ENCODE data around the gene RMDN3. TPM values are rescaled to one million over a fixed set of nuclear protein-coding genes. Genes with fewer than 3 reads are reported as not detected.

RMDN3 gene
- total and polyA plus RNA-seq, 2 of the 13 experiments (the other 11 are each of a cell fraction or from before 2014, with no cell fraction given): 16.8 to 19.5 TPM

DNA sequence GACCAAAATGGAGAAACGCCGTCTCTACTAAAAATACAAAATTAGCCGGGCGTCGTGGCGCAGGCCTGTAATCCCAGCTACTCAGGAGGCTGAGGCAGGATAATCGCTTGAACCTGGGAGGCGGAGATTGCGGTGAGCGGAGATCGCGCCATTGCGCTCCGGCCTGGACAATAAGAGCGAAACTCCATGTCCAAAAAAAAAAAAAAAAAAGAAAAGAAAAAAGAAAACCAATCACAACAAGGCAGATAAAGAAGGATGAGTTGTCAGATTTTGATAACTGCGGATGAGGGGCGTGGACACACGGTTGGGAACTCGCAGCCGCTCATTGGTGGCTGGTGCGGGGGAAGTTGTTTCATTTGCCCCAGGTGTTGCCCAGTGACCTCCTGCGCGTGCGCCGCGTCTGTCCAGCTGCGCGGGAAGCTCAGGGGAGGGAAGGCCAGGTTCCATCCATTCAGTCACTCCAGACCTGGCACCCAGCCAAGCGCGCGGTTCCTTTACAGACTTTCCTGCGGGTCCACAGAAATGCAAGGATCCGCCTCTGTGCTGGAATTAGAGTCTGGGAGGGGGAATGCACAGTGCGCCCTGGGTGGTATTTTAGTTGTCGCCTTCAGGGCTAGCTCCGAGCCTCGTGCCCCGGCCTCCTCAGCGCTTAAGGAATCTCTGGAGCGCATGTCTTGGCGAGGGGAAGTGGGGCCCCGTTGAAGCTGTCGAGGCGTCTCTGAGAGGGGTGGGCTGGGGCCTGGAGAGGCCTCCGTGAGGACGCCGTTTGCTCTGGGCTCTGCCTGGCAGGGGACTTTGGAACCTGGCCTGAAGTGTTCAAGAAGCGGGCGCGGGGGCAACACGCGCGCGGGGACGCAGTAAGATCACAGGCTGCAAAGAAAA is 8.1 kb upstream of the RMDN3 start (continued):
- TF ChIP-seq, protein P1, sequence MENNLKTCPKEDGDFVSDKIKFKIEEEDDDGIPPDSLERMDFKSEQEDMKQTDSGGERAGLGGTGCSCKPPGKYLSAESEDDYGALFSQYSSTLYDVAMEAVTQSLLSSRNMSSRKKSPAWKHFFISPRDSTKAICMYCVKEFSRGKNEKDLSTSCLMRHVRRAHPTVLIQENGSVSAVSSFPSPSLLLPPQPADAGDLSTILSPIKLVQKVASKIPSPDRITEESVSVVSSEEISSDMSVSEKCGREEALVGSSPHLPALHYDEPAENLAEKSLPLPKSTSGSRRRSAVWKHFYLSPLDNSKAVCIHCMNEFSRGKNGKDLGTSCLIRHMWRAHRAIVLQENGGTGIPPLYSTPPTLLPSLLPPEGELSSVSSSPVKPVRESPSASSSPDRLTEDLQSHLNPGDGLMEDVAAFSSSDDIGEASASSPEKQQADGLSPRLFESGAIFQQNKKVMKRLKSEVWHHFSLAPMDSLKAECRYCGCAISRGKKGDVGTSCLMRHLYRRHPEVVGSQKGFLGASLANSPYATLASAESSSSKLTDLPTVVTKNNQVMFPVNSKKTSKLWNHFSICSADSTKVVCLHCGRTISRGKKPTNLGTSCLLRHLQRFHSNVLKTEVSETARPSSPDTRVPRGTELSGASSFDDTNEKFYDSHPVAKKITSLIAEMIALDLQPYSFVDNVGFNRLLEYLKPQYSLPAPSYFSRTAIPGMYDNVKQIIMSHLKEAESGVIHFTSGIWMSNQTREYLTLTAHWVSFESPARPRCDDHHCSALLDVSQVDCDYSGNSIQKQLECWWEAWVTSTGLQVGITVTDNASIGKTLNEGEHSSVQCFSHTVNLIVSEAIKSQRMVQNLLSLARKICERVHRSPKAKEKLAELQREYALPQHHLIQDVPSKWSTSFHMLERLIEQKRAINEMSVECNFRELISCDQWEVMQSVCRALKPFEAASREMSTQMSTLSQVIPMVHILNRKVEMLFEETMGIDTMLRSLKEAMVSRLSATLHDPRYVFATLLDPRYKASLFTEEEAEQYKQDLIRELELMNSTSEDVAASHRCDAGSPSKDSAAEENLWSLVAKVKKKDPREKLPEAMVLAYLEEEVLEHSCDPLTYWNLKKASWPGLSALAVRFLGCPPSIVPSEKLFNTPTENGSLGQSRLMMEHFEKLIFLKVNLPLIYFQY (CRISPR knock-in tag; IDR thresholded peaks at IDR 0.05; ENCODE audit: borderline replicate concordance): no peak; the same call in 1 of the 2 replicates
- TF ChIP-seq ZNF101 (CRISPR knock-in tag; IDR thresholded peaks at IDR 0.05; ENCODE audit: borderline replicate concordance, low read depth): peak; percentile 34; the same call in 1 of the 2 replicates
- TF ChIP-seq, protein P2, sequence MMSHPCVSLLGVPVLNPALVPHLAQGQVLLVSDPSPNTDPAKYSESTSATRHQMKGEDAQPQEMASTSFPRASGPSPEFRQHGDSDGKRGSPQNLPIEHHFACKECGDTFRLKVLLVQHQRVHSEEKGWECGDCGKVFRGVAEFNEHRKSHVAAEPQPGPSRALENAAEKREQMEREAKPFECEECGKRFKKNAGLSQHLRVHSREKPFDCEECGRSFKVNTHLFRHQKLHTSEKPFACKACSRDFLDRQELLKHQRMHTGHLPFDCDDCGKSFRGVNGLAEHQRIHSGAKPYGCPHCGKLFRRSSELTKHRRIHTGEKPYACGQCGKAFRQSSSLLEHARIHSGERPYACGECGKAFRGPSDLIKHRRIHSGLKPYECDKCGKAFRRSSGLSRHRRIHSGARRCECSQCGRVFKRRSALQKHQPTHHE (CRISPR knock-in tag; IDR thresholded peaks at IDR 0.05; ENCODE audit: borderline replicate concordance): 0 out of 2 replicates have a peak, but pooled peaks have one; percentile 15
- TF ChIP-seq ZNF841 (CRISPR knock-in tag; IDR thresholded peaks at IDR 0.05; ENCODE audit: borderline replicate concordance): no peak
- TF ChIP-seq, protein P3, sequence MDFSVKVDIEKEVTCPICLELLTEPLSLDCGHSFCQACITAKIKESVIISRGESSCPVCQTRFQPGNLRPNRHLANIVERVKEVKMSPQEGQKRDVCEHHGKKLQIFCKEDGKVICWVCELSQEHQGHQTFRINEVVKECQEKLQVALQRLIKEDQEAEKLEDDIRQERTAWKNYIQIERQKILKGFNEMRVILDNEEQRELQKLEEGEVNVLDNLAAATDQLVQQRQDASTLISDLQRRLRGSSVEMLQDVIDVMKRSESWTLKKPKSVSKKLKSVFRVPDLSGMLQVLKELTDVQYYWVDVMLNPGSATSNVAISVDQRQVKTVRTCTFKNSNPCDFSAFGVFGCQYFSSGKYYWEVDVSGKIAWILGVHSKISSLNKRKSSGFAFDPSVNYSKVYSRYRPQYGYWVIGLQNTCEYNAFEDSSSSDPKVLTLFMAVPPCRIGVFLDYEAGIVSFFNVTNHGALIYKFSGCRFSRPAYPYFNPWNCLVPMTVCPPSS (IDR thresholded peaks at IDR 0.05): no peak
- TF ChIP-seq, protein P4, sequence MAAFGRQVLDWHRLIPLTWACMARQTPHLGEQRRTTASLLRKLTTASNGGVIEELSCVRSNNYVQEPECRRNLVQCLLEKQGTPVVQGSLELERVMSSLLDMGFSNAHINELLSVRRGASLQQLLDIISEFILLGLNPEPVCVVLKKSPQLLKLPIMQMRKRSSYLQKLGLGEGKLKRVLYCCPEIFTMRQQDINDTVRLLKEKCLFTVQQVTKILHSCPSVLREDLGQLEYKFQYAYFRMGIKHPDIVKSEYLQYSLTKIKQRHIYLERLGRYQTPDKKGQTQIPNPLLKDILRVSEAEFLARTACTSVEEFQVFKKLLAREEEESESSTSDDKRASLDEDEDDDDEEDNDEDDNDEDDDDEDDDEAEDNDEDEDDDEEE (CRISPR knock-in tag; IDR thresholded peaks at IDR 0.05): no peak
- TF ChIP-seq, protein P5, sequence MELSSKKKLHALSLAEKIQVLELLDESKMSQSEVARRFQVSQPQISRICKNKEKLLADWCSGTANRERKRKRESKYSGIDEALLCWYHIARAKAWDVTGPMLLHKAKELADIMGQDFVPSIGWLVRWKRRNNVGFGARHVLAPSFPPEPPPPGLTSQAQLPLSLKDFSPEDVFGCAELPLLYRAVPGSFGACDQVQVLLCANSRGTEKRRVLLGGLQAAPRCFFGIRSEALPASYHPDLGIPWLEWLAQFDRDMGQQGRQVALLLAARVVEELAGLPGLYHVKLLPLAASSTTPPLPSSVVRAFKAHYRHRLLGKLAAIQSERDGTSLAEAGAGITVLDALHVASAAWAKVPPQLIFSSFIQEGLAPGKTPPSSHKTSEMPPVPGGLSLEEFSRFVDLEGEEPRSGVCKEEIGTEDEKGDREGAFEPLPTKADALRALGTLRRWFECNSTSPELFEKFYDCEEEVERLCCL (CRISPR knock-in tag; IDR thresholded peaks at IDR 0.05; ENCODE audit: borderline replicate concordance): peak; percentile 50; the same call in 1 of the 2 replicates
- TF ChIP-seq, protein P6, sequence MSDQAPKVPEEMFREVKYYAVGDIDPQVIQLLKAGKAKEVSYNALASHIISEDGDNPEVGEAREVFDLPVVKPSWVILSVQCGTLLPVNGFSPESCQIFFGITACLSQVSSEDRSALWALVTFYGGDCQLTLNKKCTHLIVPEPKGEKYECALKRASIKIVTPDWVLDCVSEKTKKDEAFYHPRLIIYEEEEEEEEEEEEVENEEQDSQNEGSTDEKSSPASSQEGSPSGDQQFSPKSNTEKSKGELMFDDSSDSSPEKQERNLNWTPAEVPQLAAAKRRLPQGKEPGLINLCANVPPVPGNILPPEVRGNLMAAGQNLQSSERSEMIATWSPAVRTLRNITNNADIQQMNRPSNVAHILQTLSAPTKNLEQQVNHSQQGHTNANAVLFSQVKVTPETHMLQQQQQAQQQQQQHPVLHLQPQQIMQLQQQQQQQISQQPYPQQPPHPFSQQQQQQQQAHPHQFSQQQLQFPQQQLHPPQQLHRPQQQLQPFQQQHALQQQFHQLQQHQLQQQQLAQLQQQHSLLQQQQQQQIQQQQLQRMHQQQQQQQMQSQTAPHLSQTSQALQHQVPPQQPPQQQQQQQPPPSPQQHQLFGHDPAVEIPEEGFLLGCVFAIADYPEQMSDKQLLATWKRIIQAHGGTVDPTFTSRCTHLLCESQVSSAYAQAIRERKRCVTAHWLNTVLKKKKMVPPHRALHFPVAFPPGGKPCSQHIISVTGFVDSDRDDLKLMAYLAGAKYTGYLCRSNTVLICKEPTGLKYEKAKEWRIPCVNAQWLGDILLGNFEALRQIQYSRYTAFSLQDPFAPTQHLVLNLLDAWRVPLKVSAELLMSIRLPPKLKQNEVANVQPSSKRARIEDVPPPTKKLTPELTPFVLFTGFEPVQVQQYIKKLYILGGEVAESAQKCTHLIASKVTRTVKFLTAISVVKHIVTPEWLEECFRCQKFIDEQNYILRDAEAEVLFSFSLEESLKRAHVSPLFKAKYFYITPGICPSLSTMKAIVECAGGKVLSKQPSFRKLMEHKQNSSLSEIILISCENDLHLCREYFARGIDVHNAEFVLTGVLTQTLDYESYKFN (CRISPR knock-in tag; conservative IDR thresholded peaks at IDR 0.05): no peak
- no peak for TF ChIP-seq SRSF9 (IDR thresholded peaks at IDR 0.05; ENCODE audit: borderline replicate concordance, insufficient read depth, low read depth, low read length, poor library complexity, severe bottlenecking)
- peak; percentile 69; the same call in 1 of the 2 replicates for TF ChIP-seq ZNF337 (CRISPR knock-in tag; IDR thresholded peaks at IDR 0.05; ENCODE audit: borderline replicate concordance, low read depth)

All from HepG2 (cell line).